ENCODE measurements around the gene CCDC34.
"Not testable (repeated sequence)": the region's sequence is repeated elsewhere in the genome, so short reads cannot be mapped to it uniquely, and the experiment has no call there.

CCDC34 gene

DNA sequence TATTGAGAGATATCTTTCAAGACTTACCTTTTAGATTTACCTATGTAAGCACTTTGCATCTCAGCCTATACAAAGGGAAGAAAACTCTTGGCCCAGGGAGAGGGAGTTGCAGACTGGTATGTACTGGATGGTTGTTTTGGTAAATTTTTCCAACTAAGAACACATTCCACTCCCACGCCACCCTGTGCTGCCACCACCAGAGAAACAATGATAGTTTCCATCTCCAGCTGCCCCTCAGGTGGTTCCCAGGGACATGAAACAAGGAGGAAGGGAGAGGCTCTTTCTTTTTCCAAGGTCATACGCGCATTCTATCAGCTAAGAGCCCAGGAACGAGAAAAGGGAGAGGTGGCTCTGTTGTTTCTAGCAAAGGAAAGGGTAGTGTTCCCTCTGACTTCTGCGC, 34.4 kb downstream of the CCDC34 start:
- no peak for DNase-seq (ENCODE audit: low spot score)
- FAIRE-seq = no peak

- FAIRE-seq; DNase-seq (ENCODE audit: low spot score): not testable (repeated sequence)
Observed at GRCh38 chr11:27327064-27327463, 36.0 kb downstream of the CCDC34 start.

GRCh38 chr11:27322196-27322595, 40.8 kb downstream of the CCDC34 start:
- not testable (repeated sequence) for DNase-seq (ENCODE audit: low spot score); FAIRE-seq

DNA sequence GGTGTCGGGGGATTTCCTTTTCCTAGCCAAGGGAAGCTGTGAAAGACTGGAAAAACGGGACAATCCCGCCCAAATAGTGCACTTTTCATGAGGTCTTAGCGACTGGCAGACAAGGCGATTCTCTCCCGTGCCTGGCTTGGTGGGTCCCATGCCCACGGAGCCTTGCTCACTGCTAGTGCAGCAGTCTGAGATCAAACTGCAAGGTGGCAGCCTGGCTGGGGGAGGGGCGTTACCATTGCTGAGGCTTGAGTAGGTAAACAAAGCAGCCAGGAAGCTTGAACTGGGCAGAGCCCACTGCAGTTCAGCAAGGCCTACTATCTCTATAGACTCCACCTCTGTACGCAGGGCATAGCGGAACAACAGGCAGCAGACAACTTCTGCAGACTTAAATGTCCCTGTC, 41.7 kb downstream of the CCDC34 start:
- not testable (repeated sequence) for FAIRE-seq; DNase-seq (ENCODE audit: low spot score)

- DNase-seq (ENCODE audit: low spot score) (peak; percentile 63), FAIRE-seq (no peak)
Observed at GRCh38 chr11:27319072-27319471, 43.9 kb downstream of the CCDC34 start.

- DNase-seq (ENCODE audit: low spot score) (peak; percentile 9), FAIRE-seq (no peak)
Observed at GRCh38 chr11:27317751-27318150, 45.3 kb downstream of the CCDC34 start.

- DNase-seq (ENCODE audit: low spot score) (no peak), FAIRE-seq (no peak)
Observed at GRCh38 chr11:27315836-27316235, 47.2 kb downstream of the CCDC34 start.

DNA sequence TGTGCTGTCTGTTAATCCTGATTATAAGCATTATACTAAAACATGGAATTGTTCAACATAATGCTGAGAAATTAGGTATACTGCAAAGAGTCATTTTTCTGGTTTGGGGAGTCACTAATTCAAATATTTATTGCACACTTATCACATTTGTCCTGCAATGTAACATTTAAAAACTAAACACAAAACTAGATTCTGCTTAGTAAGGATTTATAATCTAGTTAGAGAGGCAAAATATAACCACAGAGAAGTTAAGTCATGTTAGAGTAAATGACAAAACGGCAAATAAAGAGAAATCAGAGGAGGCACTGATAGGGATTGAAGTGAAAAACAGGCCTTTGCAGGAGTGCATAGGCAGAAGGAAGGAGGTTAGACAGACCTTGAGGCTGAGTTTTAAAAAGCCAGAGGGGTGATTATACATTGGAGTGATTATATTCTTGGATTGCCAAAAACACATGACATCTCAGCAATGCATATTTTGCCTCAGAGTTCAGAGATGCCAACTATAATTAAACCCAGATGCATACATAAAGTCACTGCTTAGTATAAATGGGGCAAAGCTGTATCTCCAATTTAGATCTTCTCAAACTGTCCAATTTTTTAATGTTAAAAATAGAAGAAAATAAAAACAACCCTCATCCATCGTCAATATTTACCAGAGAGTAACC, 49.7 kb downstream of the CCDC34 start:
- FAIRE-seq (no peak), DNase-seq (ENCODE audit: low spot score) (no peak)

DNA sequence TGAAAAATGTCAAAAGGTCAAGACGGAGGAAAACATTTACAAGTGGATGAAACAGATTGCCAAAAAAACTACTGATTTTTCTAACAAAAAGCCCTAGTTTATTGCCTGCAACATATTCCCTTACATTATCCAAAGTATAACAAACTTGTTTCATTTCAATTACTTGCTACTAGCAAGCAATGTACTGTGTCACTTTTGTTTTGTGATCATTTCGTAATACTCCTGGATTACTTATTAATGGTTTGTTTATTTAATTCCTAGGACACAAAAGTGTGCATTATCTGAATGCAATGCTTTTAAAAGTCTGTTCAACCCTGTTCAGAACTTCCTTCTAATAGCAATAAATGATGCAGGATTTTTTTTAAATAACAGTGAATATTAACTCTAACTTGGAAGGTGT, 50.9 kb downstream of the CCDC34 start:
- DNase-seq (ENCODE audit: low spot score) = no peak
- no peak for FAIRE-seq

DNA sequence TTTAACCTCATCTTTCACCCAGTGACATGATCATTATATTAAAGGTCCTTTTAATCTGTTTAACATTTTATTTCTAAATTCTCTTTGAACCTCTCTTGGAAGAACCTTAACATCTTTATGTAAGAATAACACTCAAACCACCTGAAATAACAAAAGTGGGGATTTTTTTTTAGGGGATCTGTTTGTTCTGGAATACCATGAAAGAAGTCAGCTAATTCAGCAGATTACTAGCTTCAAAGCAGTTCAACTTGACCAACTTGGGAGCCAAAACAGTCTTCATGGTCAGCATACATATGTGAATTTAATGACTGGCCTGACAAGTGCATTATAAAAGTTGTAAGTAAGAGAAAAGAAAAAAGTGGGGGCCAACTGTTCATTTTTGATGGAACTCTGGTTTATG, 52.3 kb downstream of the CCDC34 start:
- DNase-seq (ENCODE audit: low spot score) = no peak
- FAIRE-seq = no peak

GRCh38 chr11:27310182-27310581, 52.8 kb downstream of the CCDC34 start:
- FAIRE-seq (no peak), DNase-seq (ENCODE audit: low spot score) (no peak)

DNA sequence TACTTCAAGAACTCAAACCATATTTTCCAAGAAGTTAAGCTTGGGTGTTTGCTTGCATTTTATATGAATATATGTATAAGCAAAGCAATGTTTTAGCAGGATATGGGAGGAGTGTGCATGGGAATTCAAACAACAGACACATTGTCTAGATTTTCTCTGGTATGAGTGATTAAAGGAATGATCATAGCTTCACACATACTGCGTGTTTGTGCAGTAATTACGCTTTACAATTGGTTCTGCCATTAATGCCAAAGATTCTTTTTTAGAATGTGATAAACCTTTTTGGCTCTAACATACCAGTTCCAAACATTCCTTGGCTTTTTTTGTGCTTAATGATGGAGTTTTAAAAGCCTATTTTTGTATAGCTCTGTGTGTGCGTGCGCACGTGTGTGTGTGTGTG, 54.0 kb downstream of the CCDC34 start:
- DNase-seq (ENCODE audit: low spot score) (no peak), FAIRE-seq (no peak)

DNA sequence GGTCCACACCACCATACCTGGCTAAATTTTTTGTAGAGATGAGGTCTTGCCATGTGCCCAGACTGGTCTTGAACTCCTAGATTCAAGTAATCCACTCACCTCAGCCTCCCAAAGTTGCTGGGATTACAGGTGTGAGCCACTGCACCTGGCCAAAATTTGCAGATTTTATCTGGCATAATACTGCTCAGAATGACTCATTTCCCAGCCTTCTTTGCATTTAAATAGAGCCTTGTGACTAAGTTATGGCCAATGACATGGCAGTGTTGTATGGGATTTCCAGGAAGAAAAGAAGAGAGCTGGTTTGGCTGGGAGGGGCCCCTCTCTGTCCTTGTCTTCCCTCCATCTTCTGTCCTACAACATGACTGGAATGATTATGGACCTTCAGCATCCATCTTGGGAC, 55.8 kb downstream of the CCDC34 start:
- FAIRE-seq (no peak), DNase-seq (ENCODE audit: low spot score) (no peak)

- DNase-seq (ENCODE audit: low spot score) (no peak), FAIRE-seq (no peak)
Observed at GRCh38 chr11:27305751-27306150, 57.3 kb downstream of the CCDC34 start.

DNA sequence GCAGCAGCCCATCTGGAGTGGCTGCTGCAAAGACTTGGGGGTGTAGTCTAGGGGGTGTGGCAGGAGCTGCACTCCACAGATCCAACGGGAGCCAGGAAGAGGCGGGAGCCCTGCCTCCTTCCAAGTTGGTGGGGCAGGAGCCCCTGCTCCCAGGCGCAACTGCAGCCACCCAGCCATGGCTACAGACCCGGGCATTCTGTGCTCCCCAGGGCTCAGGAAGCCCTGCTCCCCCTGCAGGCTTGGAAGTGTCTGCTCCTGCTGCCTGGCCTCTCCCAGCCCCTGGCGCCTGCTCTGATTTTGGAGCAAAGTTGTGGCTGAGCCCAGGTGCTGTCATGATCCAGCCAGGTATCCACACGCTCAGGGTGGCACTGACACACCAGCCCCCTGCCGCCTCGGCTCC, 58.5 kb downstream of the CCDC34 start:
- FAIRE-seq (no peak), DNase-seq (ENCODE audit: low spot score) (no peak)

GRCh38 chr11:27303903-27304302, 59.1 kb downstream of the CCDC34 start:
- FAIRE-seq (no peak), DNase-seq (ENCODE audit: low spot score) (no peak)

GRCh38 chr11:27300974-27301373, 62.0 kb downstream of the CCDC34 start:
- no peak for FAIRE-seq

DNA sequence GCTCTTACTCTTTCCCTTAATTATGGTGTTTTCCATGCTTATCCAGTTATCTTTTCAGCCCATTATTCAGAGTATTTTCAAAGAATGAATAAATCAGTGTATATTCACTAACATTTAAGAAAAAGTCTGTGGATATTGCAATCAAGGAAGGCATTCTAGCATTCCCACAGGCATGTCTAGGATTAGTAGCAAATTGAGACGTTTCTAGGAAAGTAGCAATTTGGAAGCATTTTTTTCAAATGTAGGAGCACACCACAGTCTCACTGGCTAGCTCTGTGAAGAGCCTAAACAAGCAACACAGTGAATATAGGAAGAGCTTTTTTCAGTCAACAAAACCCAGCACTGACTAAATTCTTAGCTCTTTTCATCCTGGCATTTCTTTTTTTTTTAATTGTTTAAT, 65.4 kb downstream of the CCDC34 start:
- no peak for FAIRE-seq
- no peak for DNase-seq (ENCODE audit: low spot score)

More at GRCh38 chr11:27300974-27301373, 62.0 kb downstream of the CCDC34 start:
- DNase-seq (ENCODE audit: low spot score) = no peak

GRCh38 chr11:27296497-27296896, 66.5 kb downstream of the CCDC34 start:
- FAIRE-seq (peak; percentile 63), DNase-seq (ENCODE audit: low spot score) (peak; percentile 50)

GRCh38 chr11:27295928-27296327, 67.1 kb downstream of the CCDC34 start:
- DNase-seq (ENCODE audit: low spot score) (no peak), FAIRE-seq (no peak)

GRCh38 chr11:27294654-27295053, 68.4 kb downstream of the CCDC34 start:
- FAIRE-seq = no peak

GRCh38 chr11:27293515-27294417, 69.2 kb downstream of the CCDC34 start:
- FAIRE-seq (no peak), DNase-seq (ENCODE audit: low spot score) (no peak)

More at GRCh38 chr11:27294654-27295053, 68.4 kb downstream of the CCDC34 start:
- DNase-seq (ENCODE audit: low spot score) = no peak

DNA sequence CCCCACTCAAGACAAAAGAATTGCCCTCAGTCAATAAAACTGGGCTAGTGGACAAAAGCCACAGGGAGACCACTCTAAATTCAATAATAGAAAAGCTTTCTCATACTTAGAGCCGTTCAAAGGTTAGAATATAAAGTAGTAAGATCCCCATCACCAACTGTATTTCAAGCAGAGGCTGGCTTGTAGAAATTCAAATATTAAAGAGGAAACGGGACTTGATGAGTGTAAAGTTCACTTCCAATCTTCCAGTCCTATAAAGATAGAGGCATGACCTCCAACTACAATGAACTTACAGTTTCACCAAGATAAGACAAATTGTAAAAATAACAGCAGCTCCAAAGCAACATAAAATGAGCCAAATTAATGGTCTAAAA, 70.4 kb downstream of the CCDC34 start:
- no peak for DNase-seq (ENCODE audit: low spot score)
- FAIRE-seq = no peak
